GM12872 (cell line): ENCODE results near the gene PRC1.
A peak's percentile ranks its signal among the peaks of the same experiment; 100 is the strongest.

Experiments
- CTCF ChIP-seq: IDR thresholded peaks from 3 replicates; pipeline ENCODE4 v1.5.1; 2011; ENCODE audit warnings: low read depth, mild to moderate bottlenecking, low read length, moderate library complexity; ENCODE audit not compliant: insufficient read depth

Gene PRC1, protein sequence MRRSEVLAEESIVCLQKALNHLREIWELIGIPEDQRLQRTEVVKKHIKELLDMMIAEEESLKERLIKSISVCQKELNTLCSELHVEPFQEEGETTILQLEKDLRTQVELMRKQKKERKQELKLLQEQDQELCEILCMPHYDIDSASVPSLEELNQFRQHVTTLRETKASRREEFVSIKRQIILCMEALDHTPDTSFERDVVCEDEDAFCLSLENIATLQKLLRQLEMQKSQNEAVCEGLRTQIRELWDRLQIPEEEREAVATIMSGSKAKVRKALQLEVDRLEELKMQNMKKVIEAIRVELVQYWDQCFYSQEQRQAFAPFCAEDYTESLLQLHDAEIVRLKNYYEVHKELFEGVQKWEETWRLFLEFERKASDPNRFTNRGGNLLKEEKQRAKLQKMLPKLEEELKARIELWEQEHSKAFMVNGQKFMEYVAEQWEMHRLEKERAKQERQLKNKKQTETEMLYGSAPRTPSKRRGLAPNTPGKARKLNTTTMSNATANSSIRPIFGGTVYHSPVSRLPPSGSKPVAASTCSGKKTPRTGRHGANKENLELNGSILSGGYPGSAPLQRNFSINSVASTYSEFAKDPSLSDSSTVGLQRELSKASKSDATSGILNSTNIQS

GRCh38 chr15:90994417-90995311, at the start of gene PRC1:
Gene PRC1, minus strand, starts transcription at chr15:90994535. Its CDS starts 118 bp downstream, at chr15:90994417.
- no peak for TF ChIP-seq CTCF

DNA sequence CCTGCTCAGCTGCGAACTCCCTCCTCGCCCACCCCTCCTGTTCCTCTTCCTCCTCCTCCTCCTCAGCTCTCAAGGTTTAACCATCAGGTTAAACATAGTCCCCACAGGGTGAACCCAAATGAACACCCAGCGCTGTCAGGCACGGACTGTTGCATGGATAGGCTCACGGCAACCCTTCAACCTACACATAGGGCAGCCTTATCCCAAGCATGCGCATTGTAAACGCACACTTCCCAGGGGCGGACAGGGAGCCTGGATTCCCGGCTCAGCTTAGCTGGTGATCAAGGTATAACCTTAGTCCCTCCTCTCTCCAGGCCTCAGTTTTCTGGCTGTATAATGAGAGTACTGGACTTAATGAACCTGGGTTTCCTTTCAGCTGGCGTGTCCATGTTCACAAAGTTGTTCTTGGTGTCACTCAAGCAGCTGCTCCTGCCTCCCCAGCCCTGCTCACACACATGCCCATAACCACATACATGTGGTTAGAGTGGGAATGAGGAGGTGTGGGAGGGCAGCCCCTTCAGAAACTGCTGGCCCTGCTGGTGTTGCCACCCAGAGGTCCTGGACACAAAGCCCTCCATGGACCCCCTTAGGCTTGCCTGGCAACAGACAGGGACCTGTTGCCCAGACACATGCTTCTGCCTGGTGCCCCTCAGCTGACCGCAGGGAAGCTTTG, 49.0 kb upstream of the PRC1 start:
- TF ChIP-seq CTCF, result no peak

DNA sequence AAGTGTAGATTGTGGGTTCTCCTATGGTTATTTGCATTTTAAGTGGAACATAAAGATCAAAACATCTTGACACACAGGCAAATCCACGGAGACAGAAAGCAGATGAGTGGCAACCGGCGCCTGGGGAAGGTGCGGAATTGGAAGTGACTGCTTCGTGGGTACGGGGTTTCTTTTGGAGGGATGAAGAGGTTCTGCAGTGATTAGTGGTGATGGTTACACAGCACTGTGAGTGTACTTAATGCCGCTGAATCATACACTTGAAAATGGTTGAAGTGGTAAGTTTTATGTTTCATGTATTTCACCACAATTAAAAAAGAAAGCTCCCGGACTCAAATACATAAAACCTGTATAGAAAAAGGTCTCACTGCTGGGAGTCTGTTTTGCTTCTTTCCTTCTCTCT, 46.5 kb upstream of the PRC1 start:
- no peak for TF ChIP-seq CTCF

GRCh38 chr15:91039996-91040395, 45.7 kb upstream of the PRC1 start:
- no peak for TF ChIP-seq CTCF

DNA sequence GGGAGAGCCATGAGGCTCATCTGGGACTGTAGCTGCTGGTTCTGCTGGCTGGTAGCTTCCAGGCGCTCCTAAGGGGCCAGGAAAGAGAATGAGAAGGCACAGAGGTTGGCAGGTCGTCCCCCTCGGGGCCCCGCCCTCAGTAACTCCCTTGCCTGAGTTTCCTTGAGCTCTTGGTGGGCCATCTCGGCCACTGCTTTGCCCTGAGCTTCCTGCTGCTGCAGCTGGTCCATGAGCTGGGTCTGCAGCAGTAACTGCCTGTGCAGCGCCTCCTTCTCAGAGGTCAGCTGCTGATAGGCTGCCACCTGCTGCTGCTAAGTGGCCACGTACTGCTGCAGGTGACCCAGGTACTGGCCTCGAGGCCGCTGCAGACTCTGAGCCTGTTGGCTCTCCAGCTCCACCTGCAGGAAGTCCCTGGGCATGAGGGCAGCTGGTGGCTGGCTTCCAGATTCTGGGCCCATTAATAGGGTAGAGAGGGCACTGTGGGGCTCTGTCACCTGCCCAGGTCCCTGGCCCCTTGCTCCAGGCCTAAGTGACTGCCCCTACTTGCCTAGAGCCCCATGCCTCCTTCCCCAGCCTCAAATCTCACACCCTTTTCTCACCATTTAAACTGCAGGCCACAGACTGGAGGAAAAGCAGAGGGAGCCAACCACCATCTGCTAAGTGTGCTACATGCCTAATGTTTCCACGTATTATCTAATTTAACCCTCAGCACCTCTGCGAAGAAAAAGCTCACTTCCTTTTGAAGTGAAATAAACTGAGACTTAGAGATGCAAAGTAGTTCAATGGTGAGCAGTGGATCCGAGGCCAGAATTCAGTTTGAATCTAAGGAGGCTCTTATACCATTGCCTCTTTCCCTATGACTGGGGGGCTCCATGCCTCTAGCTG, 38.8 kb upstream of the PRC1 start:
- peak; percentile 88 for TF ChIP-seq CTCF

DNA sequence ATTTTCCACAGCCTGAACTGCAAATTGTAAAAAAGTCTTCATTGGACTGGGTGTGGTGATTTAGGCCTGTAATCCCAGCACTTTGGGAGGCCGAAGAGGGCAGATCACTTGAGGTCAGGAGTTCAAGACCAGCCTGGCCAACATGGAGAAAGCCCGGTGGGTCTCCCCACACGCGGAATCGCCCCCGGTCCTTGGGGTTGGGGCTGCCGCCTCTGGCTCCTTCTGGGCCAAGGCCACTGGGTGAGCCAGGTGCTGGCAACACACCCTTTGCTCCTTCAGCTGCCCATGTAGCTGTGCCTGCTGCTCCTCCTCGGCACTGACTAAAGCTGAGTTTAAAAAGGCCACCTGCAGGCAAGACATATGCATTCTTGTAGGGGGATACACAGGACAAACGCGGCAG, 37.5 kb upstream of the PRC1 start:
- TF ChIP-seq CTCF, result no peak
